Measurements from ENCODE around the gene HPSE. TPM values are rescaled to one million over a fixed set of nuclear protein-coding genes. Genes with fewer than 3 reads are reported as not detected.

HPSE gene
- total and polyA plus RNA-seq, 9 donors, result 0.18 to 1.1 (median 0.55) TPM

GRCh38 chr4:83362492-83363329, 28.1 kb upstream of the HPSE start:
- no peak overlapping the region for H3K4me3 ChIP-seq (ENCODE audit: low read length)
- peak; percentile 30 for DNase-seq
- no peaks in the 10 kb centered on the region for H3K27me3 ChIP-seq (ENCODE audit: control insufficient read depth, insufficient read depth, low read length)
- no peaks in the 10 kb centered on the region for H3K9me3 ChIP-seq (replicated peaks; ENCODE audit: control insufficient read depth, low read depth, low read length)
- no peak overlapping the region for H3K27ac ChIP-seq (ENCODE audit: low read length)
- no peaks in the 10 kb centered on the region for H3K36me3 ChIP-seq (ENCODE audit: control insufficient read depth, insufficient read depth, low read length)
- 88% methylated on average over 2 of the region's 9 CpGs for WGBS (ENCODE audit: insufficient coverage)
- no peaks in the 10 kb centered on the region for H3K4me1 ChIP-seq (ENCODE audit: control insufficient read depth, insufficient read depth, low read length)

- WGBS (ENCODE audit: insufficient coverage), result 90% methylated on average over 5 of the region's 7 CpGs
- no peak overlapping the region for H3K27ac ChIP-seq (ENCODE audit: low read length)
- no peaks in the 10 kb centered on the region for H3K9me3 ChIP-seq (replicated peaks; ENCODE audit: control insufficient read depth, low read depth, low read length)
- no peak for DNase-seq
- H3K4me1 ChIP-seq (ENCODE audit: control insufficient read depth, insufficient read depth, low read length), result no peaks in the 10 kb centered on the region
- no peak overlapping the region for H3K4me3 ChIP-seq (ENCODE audit: low read length)
- H3K36me3 ChIP-seq (ENCODE audit: control insufficient read depth, insufficient read depth, low read length), result no peaks in the 10 kb centered on the region
- H3K27me3 ChIP-seq (ENCODE audit: control insufficient read depth, insufficient read depth, low read length), result no peaks in the 10 kb centered on the region
Observed at GRCh38 chr4:83361416-83362103, 26.9 kb upstream of the HPSE start.

- H3K9me3 ChIP-seq (replicated peaks; ENCODE audit: control insufficient read depth, low read depth, low read length), result no peaks in the 10 kb centered on the region
- no peaks in the 10 kb centered on the region for H3K4me1 ChIP-seq (ENCODE audit: control insufficient read depth, insufficient read depth, low read length)
- no peak overlapping the region for H3K27ac ChIP-seq (ENCODE audit: low read length)
- DNase-seq, result no peak
- H3K36me3 ChIP-seq (ENCODE audit: control insufficient read depth, insufficient read depth, low read length), result no peaks in the 10 kb centered on the region
- no peaks in the 10 kb centered on the region for H3K27me3 ChIP-seq (ENCODE audit: control insufficient read depth, insufficient read depth, low read length)
- 86% methylated on average over 3 of the region's 4 CpGs for WGBS (ENCODE audit: insufficient coverage)
- H3K4me3 ChIP-seq (ENCODE audit: low read length), result no peak overlapping the region
Observed at GRCh38 chr4:83360018-83360417, 25.4 kb upstream of the HPSE start.

GRCh38 chr4:83358410-83358809, 23.8 kb upstream of the HPSE start:
- no peaks in the 10 kb centered on the region for H3K36me3 ChIP-seq (ENCODE audit: control insufficient read depth, insufficient read depth, low read length)
- H3K4me3 ChIP-seq (ENCODE audit: low read length), result no peak overlapping the region
- no peak overlapping the region for H3K27ac ChIP-seq (ENCODE audit: low read length)
- H3K27me3 ChIP-seq (ENCODE audit: control insufficient read depth, insufficient read depth, low read length), result no peaks in the 10 kb centered on the region
- no peaks in the 10 kb centered on the region for H3K9me3 ChIP-seq (replicated peaks; ENCODE audit: control insufficient read depth, low read depth, low read length)
- H3K4me1 ChIP-seq (ENCODE audit: control insufficient read depth, insufficient read depth, low read length), result no peaks in the 10 kb centered on the region
- no CpG with 5 or more reads among the region's 1 CpG for WGBS (ENCODE audit: insufficient coverage)
- DNase-seq, result no peak

- Histone ChIP-seq H3K27ac (ENCODE audit: low read length) (no peak overlapping the region), H3K4me3 (ENCODE audit: low read length) (no peak overlapping the region), H3K27me3 (ENCODE audit: control insufficient read depth, insufficient read depth, low read length) (no peaks in the 10 kb centered on the region), H3K9me3 (replicated peaks; ENCODE audit: control insufficient read depth, low read depth, low read length) (no peaks in the 10 kb centered on the region), H3K36me3 (ENCODE audit: control insufficient read depth, insufficient read depth, low read length) (no peaks in the 10 kb centered on the region), H3K4me1 (ENCODE audit: control insufficient read depth, insufficient read depth, low read length) (no peaks in the 10 kb centered on the region)
- WGBS (ENCODE audit: insufficient coverage), result no CpG with 5 or more reads among the region's 4 CpGs
- DNase-seq, result peak; percentile 42
Observed at GRCh38 chr4:83356899-83357661, 22.4 kb upstream of the HPSE start.

- Histone ChIP-seq H3K27me3 (ENCODE audit: control insufficient read depth, insufficient read depth, low read length) (no peaks in the 10 kb centered on the region), H3K36me3 (ENCODE audit: control insufficient read depth, insufficient read depth, low read length) (no peaks in the 10 kb centered on the region), H3K9me3 (replicated peaks; ENCODE audit: control insufficient read depth, low read depth, low read length) (no peaks in the 10 kb centered on the region), H3K4me1 (ENCODE audit: control insufficient read depth, insufficient read depth, low read length) (no peaks in the 10 kb centered on the region), H3K4me3 (ENCODE audit: low read length) (no peak overlapping the region), H3K27ac (ENCODE audit: low read length) (no peak overlapping the region)
- no peak for DNase-seq
- WGBS (ENCODE audit: insufficient coverage), result no CpG with 5 or more reads among the region's 1 CpG
Observed at GRCh38 chr4:83353516-83353915, 18.9 kb upstream of the HPSE start.

GRCh38 chr4:83348074-83348473, 13.4 kb upstream of the HPSE start:
- WGBS (ENCODE audit: insufficient coverage), result 67% methylated on average over 1 of the region's 1 CpG
- H3K27me3 ChIP-seq (ENCODE audit: control insufficient read depth, insufficient read depth, low read length), result no peaks in the 10 kb centered on the region
- H3K4me3 ChIP-seq (ENCODE audit: low read length), result no peak overlapping the region
- no peak overlapping the region for H3K27ac ChIP-seq (ENCODE audit: low read length)
- peaks cover 3% of the 10 kb centered on the region for H3K9me3 ChIP-seq (replicated peaks; ENCODE audit: control insufficient read depth, low read depth, low read length)
- no peaks in the 10 kb centered on the region for H3K36me3 ChIP-seq (ENCODE audit: control insufficient read depth, insufficient read depth, low read length)
- no peaks in the 10 kb centered on the region for H3K4me1 ChIP-seq (ENCODE audit: control insufficient read depth, insufficient read depth, low read length)
- DNase-seq, result no peak

GRCh38 chr4:83342476-83342875, 7.8 kb upstream of the HPSE start:
- H3K27me3 ChIP-seq (ENCODE audit: control insufficient read depth, insufficient read depth, low read length), result peaks cover 2% of the 10 kb centered on the region
- H3K36me3 ChIP-seq (ENCODE audit: control insufficient read depth, insufficient read depth, low read length), result no peaks in the 10 kb centered on the region
- H3K4me3 ChIP-seq (ENCODE audit: low read length), result no peak overlapping the region
- DNase-seq, result no peak
- peaks cover 3% of the 10 kb centered on the region for H3K9me3 ChIP-seq (replicated peaks; ENCODE audit: control insufficient read depth, low read depth, low read length)
- H3K27ac ChIP-seq (ENCODE audit: low read length), result no peak overlapping the region
- no peaks in the 10 kb centered on the region for H3K4me1 ChIP-seq (ENCODE audit: control insufficient read depth, insufficient read depth, low read length)
- no CpG with 5 or more reads among the region's 3 CpGs for whole genome bisulfite sequencing (ENCODE audit: insufficient coverage)

- 25% methylated on average over 1 of the region's 2 CpGs for WGBS (ENCODE audit: insufficient coverage)
Observed at GRCh38 chr4:83340692-83341343, 6.2 kb upstream of the HPSE start.

More at GRCh38 chr4:83340692-83341343, 6.2 kb upstream of the HPSE start:
- Histone ChIP-seq H3K9me3 (replicated peaks; ENCODE audit: control insufficient read depth, low read depth, low read length) (no peaks in the 10 kb centered on the region), H3K36me3 (ENCODE audit: control insufficient read depth, insufficient read depth, low read length) (no peaks in the 10 kb centered on the region), H3K4me1 (ENCODE audit: control insufficient read depth, insufficient read depth, low read length) (no peaks in the 10 kb centered on the region), H3K27me3 (ENCODE audit: control insufficient read depth, insufficient read depth, low read length) (peaks cover 7% of the 10 kb centered on the region), H3K4me3 (ENCODE audit: low read length) (no peak overlapping the region), H3K27ac (ENCODE audit: low read length) (no peak overlapping the region)
- DNase-seq, result no peak

Measured in muscle of leg (tissue), 11 donors.